ENCODE data around the gene PCBP3.
A peak's percentile ranks its signal among the peaks of the same experiment; 100 is the strongest.

Gene PCBP3

GRCh38 chr21:45863751-45864150 is 220.2 kb downstream of the PCBP3 start:
- H3K4me3 ChIP-seq (replicated peaks; ENCODE audit: low read depth, low read length), result no peak overlapping the region
- DNase-seq (ENCODE audit: low read depth), result no peak
- TF ChIP-seq CTCF (IDR thresholded peaks at IDR 0.05; ENCODE audit: low read length, missing control alignments), result no peak

DNA sequence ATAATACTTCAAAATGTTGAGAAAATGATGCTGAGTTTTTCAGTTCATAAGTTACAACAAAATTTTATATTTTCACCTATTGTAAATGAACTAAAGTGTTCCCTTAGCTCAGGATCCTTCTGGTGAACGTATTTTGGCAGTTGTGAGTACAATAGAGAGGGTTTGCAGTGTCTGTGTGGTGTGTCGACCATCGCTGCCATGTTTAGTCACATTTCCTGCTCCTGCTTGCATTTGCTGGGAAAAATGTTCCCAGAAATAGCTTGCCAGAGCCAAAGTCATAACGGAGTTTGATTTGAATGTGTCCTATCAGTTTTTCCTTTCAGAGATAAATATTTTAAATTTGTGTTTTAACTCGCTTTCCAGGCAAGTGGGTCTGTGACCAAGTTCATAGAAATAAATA is 220.9 kb downstream of the PCBP3 start:
- H3K4me3 ChIP-seq (replicated peaks; ENCODE audit: low read depth, low read length), result no peak overlapping the region
- TF ChIP-seq CTCF (IDR thresholded peaks at IDR 0.05; ENCODE audit: low read length, missing control alignments), result no peak
- DNase-seq (ENCODE audit: low read depth), result peak; percentile 51

GRCh38 chr21:45865106-45865835 is 221.7 kb downstream of the PCBP3 start:
- no peak overlapping the region for H3K4me3 ChIP-seq (replicated peaks; ENCODE audit: low read depth, low read length)
- peak; percentile 88 for DNase-seq (ENCODE audit: low read depth)
- TF ChIP-seq CTCF (IDR thresholded peaks at IDR 0.05; ENCODE audit: low read length, missing control alignments), result no peak

DNA sequence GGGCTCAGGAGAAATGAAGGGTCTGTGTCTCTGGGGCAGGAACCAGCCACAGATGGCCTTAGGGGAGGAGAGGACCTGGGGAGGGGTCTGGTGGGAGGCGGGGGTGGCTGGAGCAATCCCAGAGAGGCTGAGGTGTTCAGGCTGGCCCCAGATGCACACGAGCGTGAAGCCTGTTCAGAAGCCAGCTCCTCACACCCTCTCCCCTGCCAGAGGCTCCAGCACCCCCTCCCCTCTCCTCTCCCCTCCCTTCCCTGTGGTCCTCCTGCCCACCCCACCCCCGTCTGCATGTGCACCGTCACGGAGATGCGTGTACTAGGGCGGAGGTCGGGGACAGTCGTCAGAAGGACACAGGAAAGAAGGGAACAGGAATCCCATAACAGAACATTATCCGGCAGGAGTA is 223.0 kb downstream of the PCBP3 start:
- TF ChIP-seq CTCF (IDR thresholded peaks at IDR 0.05; ENCODE audit: low read length, missing control alignments), result no peak
- DNase-seq (ENCODE audit: low read depth), result no peak
- H3K4me3 ChIP-seq (replicated peaks; ENCODE audit: low read depth, low read length), result no peak overlapping the region

- DNase-seq (ENCODE audit: low read depth), result no peak
- no peak overlapping the region for H3K4me3 ChIP-seq (replicated peaks; ENCODE audit: low read depth, low read length)
- no peak for TF ChIP-seq CTCF (IDR thresholded peaks at IDR 0.05; ENCODE audit: low read length, missing control alignments)
Observed at GRCh38 chr21:45867041-45867666, 223.6 kb downstream of the PCBP3 start.

- H3K4me3 ChIP-seq (replicated peaks; ENCODE audit: low read depth, low read length), result no peak overlapping the region
- no peak for DNase-seq (ENCODE audit: low read depth)
- TF ChIP-seq CTCF (IDR thresholded peaks at IDR 0.05; ENCODE audit: low read length, missing control alignments), result no peak
Observed at GRCh38 chr21:45867671-45868081, 224.2 kb downstream of the PCBP3 start.

- no peak for DNase-seq (ENCODE audit: low read depth)
- no peak for TF ChIP-seq CTCF (IDR thresholded peaks at IDR 0.05; ENCODE audit: low read length, missing control alignments)
- H3K4me3 ChIP-seq (replicated peaks; ENCODE audit: low read depth, low read length), result no peak overlapping the region
Observed at GRCh38 chr21:45868086-45868485, 224.6 kb downstream of the PCBP3 start.
